PC-3 (cell line): ENCODE results near the gene LIN28B. TPM values are rescaled to one million over a fixed set of nuclear protein-coding genes. Genes with fewer than 3 reads are reported as not detected.

ENCODE experiments used
- ATAC-seq: fragments of 200-7000 bp; cut with Tn5 transposase; 2 replicates; pipeline ENCODE4 v1.9.1; 2020; ENCODE audit warnings: mild to moderate bottlenecking, moderate library complexity
- Bru-seq: library from RNA; stranded (reverse); fragments of 400-500 nt; gene quantifications from one replicate; lab custom pipeline; 2021; lab: Mats Ljungman, UMichigan
- BruChase-seq, 2 experiments: library from RNA; stranded (reverse); fragments of 400-500 nt; gene quantifications; one replicate each; lab custom pipeline; 2021; lab: Mats Ljungman, UMichigan
- BruUV-seq: library from RNA; stranded (reverse); fragments of 400-500 nt; replicated peaks from 2 replicates; lab custom pipeline; 2021; lab: Mats Ljungman, UMichigan
- CTCF ChIA-PET: fragments of 300-600 bp; sonication (Branson Sonifier 250); formaldehyde crosslinking; loops from one replicate; lab custom pipeline; 2022; ENCODE audit warnings: antibody characterized with exemption; lab: Charles Lee
- POLR2A ChIA-PET: fragments of 300-600 bp; sonication (Branson Sonifier 250); formaldehyde crosslinking; loops from one replicate; lab custom pipeline; 2022; ENCODE audit warnings: antibody characterized with exemption; ENCODE audit not compliant: unreplicated experiment; lab: Charles Lee
- DNase-seq: peaks from one replicate; pipeline ENCODE4 v3.0.0-alpha.2; 2015
- H2AFZ ChIP-seq: fragments of 300-600 bp; sonication (generic); 2 replicates; pipeline ENCODE4 v1.6.0; 2016; ENCODE audit warnings: antibody characterized with exemption, low read length
- H3F3A ChIP-seq: fragments of 300-600 bp; sonication (generic); one replicate; pipeline ENCODE4 v1.6.0; 2017; ENCODE audit warnings: antibody characterized with exemption, low read length, control low read depth, mild to moderate bottlenecking; ENCODE audit not compliant: unreplicated experiment
- H3K27ac ChIP-seq: fragments of 300-600 bp; sonication (generic); 2 replicates; pipeline ENCODE4 v1.5.1; 2016; ENCODE audit warnings: mild to moderate bottlenecking, low read length
- H3K27me3 ChIP-seq: fragments of 300-600 bp; sonication (generic); 2 replicates; pipeline ENCODE4 v1.6.1; 2016; ENCODE audit warnings: low read length, mixed read lengths
- H3K36me3 ChIP-seq: fragments of 300-600 bp; sonication (generic); 2 replicates; pipeline ENCODE4 v1.6.1; 2016; ENCODE audit warnings: low read depth, mixed run types, low read length, mixed read lengths
- H3K4me1 ChIP-seq: fragments of 300-600 bp; sonication (generic); 2 replicates; pipeline ENCODE4 v1.5.1; 2016; ENCODE audit warnings: low read length; ENCODE audit not compliant: insufficient read depth
- H3K4me2 ChIP-seq: fragments of 300-600 bp; sonication (generic); 2 replicates; pipeline ENCODE4 v1.6.0; 2016; ENCODE audit warnings: low read length
- H3K4me3 ChIP-seq: fragments of 300-600 bp; sonication (generic); 2 replicates; pipeline ENCODE4 v1.5.1; 2016; ENCODE audit warnings: mild to moderate bottlenecking, low read length, mixed read lengths
- H3K79me2 ChIP-seq: fragments of 300-600 bp; sonication (generic); 2 replicates; pipeline ENCODE4 v1.6.1; 2017; ENCODE audit warnings: low read length, mixed read lengths
- H3K9ac ChIP-seq: fragments of 300-600 bp; sonication (generic); 2 replicates; pipeline ENCODE4 v1.6.0; 2016; ENCODE audit warnings: mild to moderate bottlenecking, low read length
- H3K9me2 ChIP-seq: fragments of 300-600 bp; sonication (generic); replicated peaks from 2 replicates; pipeline ENCODE4 v1.6.1; 2016; ENCODE audit warnings: mixed run types, low read length, mixed read lengths
- H3K9me3 ChIP-seq: fragments of 300-600 bp; sonication (generic); 2 replicates; pipeline ENCODE4 v1.6.1; 2016; ENCODE audit warnings: low read length, mixed read lengths
- H4K20me1 ChIP-seq: fragments of 300-600 bp; sonication (generic); 2 replicates; pipeline ENCODE4 v1.6.1; 2016; ENCODE audit warnings: low read length, mixed read lengths
- EZH2 ChIP-seq: fragments of 300-600 bp; sonication (generic); IDR thresholded peaks from one replicate; pipeline ENCODE4 v1.6.1; 2017; ENCODE audit warnings: antibody characterized with exemption, mild to moderate bottlenecking, low read length; ENCODE audit not compliant: unreplicated experiment
- EZH2phosphoT487 ChIP-seq: fragments of 300-600 bp; sonication (generic); IDR thresholded peaks from 2 replicates; pipeline ENCODE4 v1.6.1; 2018; ENCODE audit warnings: mild to moderate bottlenecking, antibody characterized with exemption, low read length, borderline replicate concordance
- intact Hi-C: fragments of 100-400 bp; cut with micrococcal nuclease; formaldehyde crosslinking; loops from 2 replicates; pipeline ENCODE4 v1.9.0; 2023
- long read RNA-seq: library from polyadenylated mRNA; unstranded; transcript quantifications from one replicate; pipeline ENCODE4 v2.0.0, GENCODE V29; 2021; ENCODE audit not compliant: unreplicated experiment
- total RNA-seq: library from RNA; depleted of rRNA; stranded (reverse); fragments of >200 nt; gene quantifications from 2 replicates; pipeline ENCODE4 v1.2.3, GENCODE V29; 2014; rRNA removed
- TF ChIP-seq, protein P1 (sequence below): fragments of 300-600 bp; sonication (generic); conservative IDR thresholded peaks from 2 replicates; pipeline ENCODE4 v1.5.1; 2017; ENCODE audit warnings: antibody characterized with exemption, low read depth, mild to moderate bottlenecking, low read length

LIN28B gene, protein sequence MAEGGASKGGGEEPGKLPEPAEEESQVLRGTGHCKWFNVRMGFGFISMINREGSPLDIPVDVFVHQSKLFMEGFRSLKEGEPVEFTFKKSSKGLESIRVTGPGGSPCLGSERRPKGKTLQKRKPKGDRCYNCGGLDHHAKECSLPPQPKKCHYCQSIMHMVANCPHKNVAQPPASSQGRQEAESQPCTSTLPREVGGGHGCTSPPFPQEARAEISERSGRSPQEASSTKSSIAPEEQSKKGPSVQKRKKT
- 0.11 TPM in 1 of 2 replicates, not detected in the other for total RNA-seq
- percentile 12 among the genes with signal in this experiment for Bru-seq, nascent RNA
- percentile 9 among the genes with signal in this experiment for BruChase-seq, experiment 1, labeled RNA remaining after a 6-hour chase
- percentile 11 among the genes with signal in this experiment for BruChase-seq, experiment 2, labeled RNA remaining after a 2-hour chase
- long read RNA-seq, result 0 reads

DNA sequence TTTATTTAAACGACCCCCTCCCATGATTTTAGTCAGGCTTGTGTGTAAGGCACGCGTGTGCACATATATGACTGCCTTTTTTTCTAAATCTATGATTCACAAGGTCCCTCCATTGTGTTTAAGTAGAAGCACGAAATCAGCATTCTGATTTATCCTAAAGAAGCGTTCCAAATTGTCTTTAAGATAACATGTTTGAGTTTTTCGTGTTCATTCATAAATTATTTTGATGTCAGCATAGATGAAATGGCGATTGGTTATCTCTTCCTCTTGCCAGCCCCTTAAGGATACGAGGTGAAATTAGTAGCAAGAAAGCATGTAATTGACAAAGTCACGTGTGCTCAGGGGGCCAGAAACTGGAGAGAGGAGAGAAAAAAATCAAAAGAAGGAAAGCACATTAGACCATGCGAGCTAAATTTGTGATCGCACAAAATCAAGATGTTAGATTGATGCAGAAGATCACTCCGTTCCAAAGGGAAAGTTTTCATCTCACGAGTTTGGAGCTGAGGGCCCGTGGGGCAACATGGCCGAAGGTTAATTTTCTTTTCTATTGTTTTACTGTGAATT, at the start of gene LIN28B:
LIN28B (plus strand) TSS at position 377 of the 564 bp plus-strand sequence; CDS start at position 521, 144 bp downstream.
- DNase-seq, result no peak
- H3K27me3 ChIP-seq, result peaks cover 48% of the 10 kb centered on the region
- no TSS peak for BruUV-seq
- H3K27ac ChIP-seq, result no peak within 1 kb of the TSS
- H2AFZ ChIP-seq, result no peak within 1 kb of the TSS
- H3K4me3 ChIP-seq, result no peak within 1 kb of the TSS
- no peak within 1 kb of the TSS for H3K9ac ChIP-seq
- H3K4me1 ChIP-seq, result no peaks in the 10 kb centered on the region
- no peak for ATAC-seq
- no peaks in the 10 kb centered on the region for H3K79me2 ChIP-seq
- ChIA-PET CTCF (no interaction called here), POLR2A (no interaction called here)
- intact Hi-C loops, result no loop called here
- no peaks in the 10 kb centered on the region for H4K20me1 ChIP-seq
- H3K4me2 ChIP-seq, result no peak within 1 kb of the TSS
- no peaks in the 10 kb centered on the region for H3K9me2 ChIP-seq
- H3K9me3 ChIP-seq, result no peaks in the 10 kb centered on the region
- no peaks in the 10 kb centered on the region for H3F3A ChIP-seq
- TF ChIP-seq EZH2phosphoT487, result no peak
- TF ChIP-seq, protein P1, sequence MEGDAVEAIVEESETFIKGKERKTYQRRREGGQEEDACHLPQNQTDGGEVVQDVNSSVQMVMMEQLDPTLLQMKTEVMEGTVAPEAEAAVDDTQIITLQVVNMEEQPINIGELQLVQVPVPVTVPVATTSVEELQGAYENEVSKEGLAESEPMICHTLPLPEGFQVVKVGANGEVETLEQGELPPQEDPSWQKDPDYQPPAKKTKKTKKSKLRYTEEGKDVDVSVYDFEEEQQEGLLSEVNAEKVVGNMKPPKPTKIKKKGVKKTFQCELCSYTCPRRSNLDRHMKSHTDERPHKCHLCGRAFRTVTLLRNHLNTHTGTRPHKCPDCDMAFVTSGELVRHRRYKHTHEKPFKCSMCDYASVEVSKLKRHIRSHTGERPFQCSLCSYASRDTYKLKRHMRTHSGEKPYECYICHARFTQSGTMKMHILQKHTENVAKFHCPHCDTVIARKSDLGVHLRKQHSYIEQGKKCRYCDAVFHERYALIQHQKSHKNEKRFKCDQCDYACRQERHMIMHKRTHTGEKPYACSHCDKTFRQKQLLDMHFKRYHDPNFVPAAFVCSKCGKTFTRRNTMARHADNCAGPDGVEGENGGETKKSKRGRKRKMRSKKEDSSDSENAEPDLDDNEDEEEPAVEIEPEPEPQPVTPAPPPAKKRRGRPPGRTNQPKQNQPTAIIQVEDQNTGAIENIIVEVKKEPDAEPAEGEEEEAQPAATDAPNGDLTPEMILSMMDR, result no peak
- TF ChIP-seq EZH2, result no peak
- H3K36me3 ChIP-seq, result no peaks in the 10 kb centered on the region

DNA sequence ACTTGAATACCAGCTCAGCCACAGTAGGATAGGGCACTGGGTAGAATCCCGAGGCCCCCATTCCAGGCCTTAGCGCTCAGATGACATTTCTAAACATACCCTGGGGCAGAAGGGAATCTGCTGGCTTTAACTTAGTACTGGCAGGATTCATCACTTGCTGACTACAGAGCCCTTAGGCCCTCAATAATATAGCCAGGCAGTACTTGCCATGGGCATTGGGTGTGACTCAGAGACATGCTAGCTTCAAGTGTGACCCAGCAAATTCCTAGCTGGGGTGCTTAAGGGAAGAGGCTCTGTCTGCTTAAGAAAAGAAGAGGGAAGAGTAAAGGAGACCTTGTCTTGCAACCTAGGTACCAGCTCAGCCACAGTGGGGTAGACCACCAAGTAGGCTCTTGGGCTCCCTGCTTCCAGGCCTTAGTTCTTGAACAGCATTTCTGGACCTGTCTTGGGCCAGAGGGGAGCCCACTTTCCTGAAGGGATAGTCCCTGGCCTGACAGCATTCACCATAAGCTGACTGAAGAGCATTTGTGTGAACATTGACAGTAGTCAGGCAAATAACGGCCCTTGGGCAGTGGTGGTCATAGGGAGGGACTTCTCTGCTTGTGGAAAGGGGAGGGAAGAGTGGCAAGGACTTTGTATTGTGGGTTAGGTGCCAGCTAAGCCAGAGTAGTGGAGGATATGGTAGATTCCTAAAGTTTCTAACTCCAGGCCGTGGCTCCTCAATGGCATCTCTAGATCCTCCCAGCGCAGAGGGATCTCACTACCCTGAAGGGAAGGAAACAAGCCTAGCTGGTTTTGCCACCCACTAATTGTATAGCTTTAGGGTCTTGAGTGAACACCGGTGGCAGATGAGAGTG, 48.6 kb upstream of the LIN28B start:
- Histone ChIP-seq H3K36me3 (no peaks in the 10 kb centered on the region), H3F3A (no peaks in the 10 kb centered on the region), H3K79me2 (no peaks in the 10 kb centered on the region), H3K9me2 (no peaks in the 10 kb centered on the region), H3K4me2 (no peak overlapping the region), H3K27ac (no peak overlapping the region), H3K9me3 (no peaks in the 10 kb centered on the region), H4K20me1 (no peaks in the 10 kb centered on the region), H3K27me3 (no peaks in the 10 kb centered on the region), H3K9ac (no peak overlapping the region), H3K4me3 (no peak overlapping the region), H3K4me1 (no peaks in the 10 kb centered on the region), H2AFZ (no peak overlapping the region)
- intact Hi-C loops, result no loop called here
- TF ChIP-seq, protein P1, result no peak
- TF ChIP-seq EZH2 (no peak), EZH2phosphoT487 (no peak)
- ATAC-seq (no peak), DNase-seq (peak; percentile 13)
- BruUV-seq, result no TSS peak
- ChIA-PET POLR2A (no interaction called here), CTCF (no interaction called here)
